GM23248 (cell line): Measurements from ENCODE around the gene STAT1.

Experiments used
- EZH2 ChIP-seq: fragments of 200-600 bp; sonication (generic); IDR thresholded peaks from 2 replicates; pipeline ENCODE4 v1.6.1; 2018; ENCODE audit warnings: antibody characterized with exemption, mild to moderate bottlenecking; ENCODE audit not compliant: insufficient read depth, poor library complexity, severe bottlenecking
- EZH2phosphoT487 ChIP-seq: fragments of 200-600 bp; sonication (generic); IDR thresholded peaks from 2 replicates; pipeline ENCODE4 v1.6.1; 2018; ENCODE audit warnings: antibody characterized with exemption, moderate library complexity, mild to moderate bottlenecking, low read depth; ENCODE audit not compliant: insufficient read depth

DNA sequence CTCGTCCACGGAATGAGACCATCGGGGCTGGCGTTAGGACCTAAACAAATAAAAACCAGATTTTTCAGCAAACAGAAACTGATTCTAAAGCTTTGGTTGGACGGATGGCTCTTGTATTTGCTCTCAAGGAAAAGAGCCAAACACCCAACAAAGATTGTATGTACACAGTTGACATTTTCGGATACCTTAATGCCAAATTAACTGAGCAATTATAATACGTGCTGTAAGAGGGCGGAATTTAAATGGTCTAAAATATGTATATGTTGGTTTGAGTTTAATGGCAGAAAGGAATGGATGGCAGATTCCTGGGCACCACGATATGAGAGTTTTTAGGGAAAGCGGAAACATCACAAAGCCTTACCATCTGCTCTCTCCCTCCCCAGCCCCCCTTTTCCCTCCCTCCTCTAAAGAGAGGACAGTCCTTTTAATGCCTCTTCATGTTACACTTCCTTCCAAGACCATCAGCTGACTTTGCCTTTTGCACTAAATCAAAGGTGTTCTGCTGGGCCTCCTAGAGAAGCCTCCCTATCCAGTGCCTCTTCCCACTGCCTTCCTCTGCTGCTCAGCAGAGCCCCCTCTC, 33.3 kb downstream of the STAT1 start:
- TF ChIP-seq EZH2phosphoT487 (no peak), EZH2 (no peak)
